NCI-H1105 treated with DMSO at 0.1 percent for 48 hours (cell line): Measurements from ENCODE around the gene MMAB.

Experiments
- DNase-seq: peaks from one replicate; lab custom pipeline; 2025; lab: John Stamatoyannopoulos, UW

MMAB gene

GRCh38 chr12:109573029-109573913 is at the start of gene MMAB, which contains the start of gene MVK:
Gene MMAB (minus strand): TSS chr12:109573504. CDS start chr12:109573480, 24 bp downstream.
Gene MVK (plus strand): TSS chr12:109573794. CDS start chr12:109574823, 1,029 bp downstream.
- DNase-seq: peak; percentile 100

- DNase-seq: peak; percentile 92
Measured at GRCh38 chr12:109621901-109622364, 48.6 kb upstream of the MMAB start.

GRCh38 chr12:109621211-109621694 is 47.9 kb upstream of the MMAB start:
- DNase-seq: peak; percentile 79

GRCh38 chr12:109619002-109619604 is 45.8 kb upstream of the MMAB start:
- no peak for DNase-seq

- no peak for DNase-seq
Measured at GRCh38 chr12:109618082-109618481, 44.8 kb upstream of the MMAB start.

GRCh38 chr12:109617491-109617890 is 44.2 kb upstream of the MMAB start:
- DNase-seq: no peak

GRCh38 chr12:109615556-109616229 is 42.4 kb upstream of the MMAB start:
- no peak for DNase-seq

- DNase-seq: peak; percentile 38
Measured at GRCh38 chr12:109613649-109614455, 40.5 kb upstream of the MMAB start.

- DNase-seq: no peak
Measured at GRCh38 chr12:109612975-109613502, 39.7 kb upstream of the MMAB start.

- no peak for DNase-seq
Measured at GRCh38 chr12:109612003-109612402, 38.7 kb upstream of the MMAB start.

- no peak for DNase-seq
Measured at GRCh38 chr12:109611223-109611622, 37.9 kb upstream of the MMAB start.

- no peak for DNase-seq
Measured at GRCh38 chr12:109610523-109610922, 37.2 kb upstream of the MMAB start.

- no peak for DNase-seq
Measured at GRCh38 chr12:109609342-109609741, 36.0 kb upstream of the MMAB start.

- no peak for DNase-seq
Measured at GRCh38 chr12:109608793-109609192, 35.5 kb upstream of the MMAB start.

- no peak for DNase-seq
Measured at GRCh38 chr12:109608270-109608669, 35.0 kb upstream of the MMAB start.

- DNase-seq: no peak
Measured at GRCh38 chr12:109607618-109608017, 34.3 kb upstream of the MMAB start.

- DNase-seq: no peak
Measured at GRCh38 chr12:109606320-109607028, 33.2 kb upstream of the MMAB start.

- no peak for DNase-seq
Measured at GRCh38 chr12:109605599-109606228, 32.4 kb upstream of the MMAB start.

GRCh38 chr12:109605016-109605415 is 31.7 kb upstream of the MMAB start:
- DNase-seq: no peak

GRCh38 chr12:109604132-109604585 is 30.9 kb upstream of the MMAB start:
- no peak for DNase-seq
